Amniotic epithelial cell (primary cell): ENCODE results near the gene CELSR2.

Experiments used
- DNase-seq: peaks from one replicate; pipeline ENCODE4 v3.0.0-alpha.2; 2010; ENCODE audit warnings: low read depth

CELSR2 gene

GRCh38 chr1:109265016-109265415, 15.7 kb downstream of the CELSR2 start:
- DNase-seq = no peak

GRCh38 chr1:109265741-109266330, 16.5 kb downstream of the CELSR2 start:
- DNase-seq = no peak

GRCh38 chr1:109266965-109267364, 17.6 kb downstream of the CELSR2 start:
- DNase-seq = peak; percentile 72

GRCh38 chr1:109267743-109268300, 18.5 kb downstream of the CELSR2 start:
- no peak for DNase-seq

GRCh38 chr1:109268431-109269211, 19.3 kb downstream of the CELSR2 start:
- no peak for DNase-seq

- DNase-seq = no peak
Observed at GRCh38 chr1:109269212-109269980, 20.1 kb downstream of the CELSR2 start.

GRCh38 chr1:109269981-109270622, 20.8 kb downstream of the CELSR2 start:
- DNase-seq = no peak

GRCh38 chr1:109270623-109271317, 21.4 kb downstream of the CELSR2 start:
- no peak for DNase-seq

- no peak for DNase-seq
Observed at GRCh38 chr1:109271458-109271857, 22.1 kb downstream of the CELSR2 start.

- no peak for DNase-seq
Observed at GRCh38 chr1:109272021-109272799, 22.9 kb downstream of the CELSR2 start.

GRCh38 chr1:109272831-109273547, 23.6 kb downstream of the CELSR2 start:
- no peak for DNase-seq

GRCh38 chr1:109273570-109274288, 24.4 kb downstream of the CELSR2 start:
- DNase-seq = no peak

GRCh38 chr1:109274533-109275476, 25.5 kb downstream of the CELSR2 start:
- DNase-seq = peak; percentile 41

- peak; percentile 51 for DNase-seq
Observed at GRCh38 chr1:109275706-109276345, 26.5 kb downstream of the CELSR2 start.

- peak; percentile 67 for DNase-seq
Observed at GRCh38 chr1:109277434-109278204, 28.3 kb downstream of the CELSR2 start.

GRCh38 chr1:109279615-109280278, 30.4 kb downstream of the CELSR2 start:
- peak; percentile 85 for DNase-seq
